OCI-LY3 (cell line): ENCODE data around the gene SOHLH2.

ENCODE experiments used
- H2AFZ ChIP-seq: fragments of 200-600, 300-600 bp; shearing (Covaris generic); 2 replicates; pipeline ENCODE4 v1.6.0; 2014; ENCODE audit warnings: antibody characterized with exemption, low read depth, low read length
- H3K27ac ChIP-seq: fragments of 200-600, 300-600 bp; sonication (generic); 2 replicates; pipeline ENCODE4 v1.5.1; 2014; ENCODE audit warnings: mild to moderate bottlenecking, low read length, moderate library complexity, mixed read lengths
- H3K27me3 ChIP-seq: fragments of 200-600, 300-600 bp; sonication (generic); 2 replicates; pipeline ENCODE4 v1.6.1; 2014; ENCODE audit warnings: low read depth, low read length, mixed read lengths
- H3K36me3 ChIP-seq: fragments of 200-600, 300-600 bp; sonication (generic); replicated peaks from 2 replicates; pipeline ENCODE3; 2014; ENCODE audit warnings: low read depth, low read length, mixed read lengths
- H3K4me1 ChIP-seq: fragments of 300-600, 200-600 bp; sonication (generic); 2 replicates; pipeline ENCODE4 v1.6.1; 2014; ENCODE audit warnings: low read length, mixed read lengths
- H3K4me2 ChIP-seq: fragments of 200-600, 300-600 bp; sonication (generic); 2 replicates; pipeline ENCODE4 v1.6.1; 2014; ENCODE audit warnings: low read length, mixed read lengths
- H3K4me3 ChIP-seq: fragments of 300-600, 200-600 bp; sonication (generic); 2 replicates; pipeline ENCODE4 v1.5.1; 2014; ENCODE audit warnings: antibody characterized with exemption, mild to moderate bottlenecking, low read length, moderate library complexity
- H3K79me2 ChIP-seq: fragments of 300-600, 200-600 bp; shearing (Covaris generic); 2 replicates; pipeline ENCODE4 v1.6.1; 2014; ENCODE audit warnings: mild to moderate bottlenecking, low read length, mixed read lengths
- H3K9ac ChIP-seq: fragments of 300-600, 200-600 bp; shearing (Covaris generic); 2 replicates; pipeline ENCODE4 v1.6.0; 2014; ENCODE audit warnings: mild to moderate bottlenecking, low read length, moderate library complexity
- H3K9me3 ChIP-seq: fragments of 200-600, 300-600 bp; shearing (Covaris generic); 2 replicates; pipeline ENCODE4 v1.6.1; 2014; ENCODE audit warnings: low read length, mixed read lengths; ENCODE audit not compliant: insufficient read depth
- H4K20me1 ChIP-seq: fragments of 200-600, 300-600 bp; sonication (generic); 2 replicates; pipeline ENCODE4 v1.6.1; 2016; ENCODE audit warnings: low read length, mixed read lengths; ENCODE audit not compliant: insufficient read depth
- CTCF ChIP-seq: fragments of 200-600, 300-600 bp; sonication (generic); IDR thresholded peaks from 2 replicates; pipeline ENCODE4 v1.5.1; 2014; ENCODE audit warnings: antibody characterized with exemption, low read length, low read depth
- EZH2phosphoT487 ChIP-seq: fragments of 200-600 bp; shearing (Covaris generic); IDR thresholded peaks from 2 replicates; pipeline ENCODE4 v1.6.1; 2018; ENCODE audit warnings: antibody characterized with exemption, mixed run types, low read depth

Gene SOHLH2

GRCh38 chr13:36192166-36192565 is 22.2 kb downstream of the SOHLH2 start:
- Histone ChIP-seq H3K27me3 (no peaks in the 10 kb centered on the region), H3K36me3 (no peaks in the 10 kb centered on the region), H3K9me3 (no peaks in the 10 kb centered on the region), H2AFZ (0 out of 2 replicates have a peak overlapping the region, but pooled peaks have one; percentile 23), H3K79me2 (no peaks in the 10 kb centered on the region), H3K27ac (no peak overlapping the region), H3K9ac (no peak overlapping the region), H4K20me1 (no peaks in the 10 kb centered on the region), H3K4me3 (no peak overlapping the region), H3K4me2 (peak overlapping the region; percentile 29), H3K4me1 (peaks cover 14% of the 10 kb centered on the region; the same call in 1 of the 2 replicates)
- no peak for TF ChIP-seq CTCF
- TF ChIP-seq EZH2phosphoT487 = no peak

- TF ChIP-seq CTCF (no peak), EZH2phosphoT487 (no peak)
- no peaks in the 10 kb centered on the region for H3K79me2 ChIP-seq
These were observed 23.6 kb downstream of the SOHLH2 start for GRCh38 chr13:36190771-36191170.

GRCh38 chr13:36188441-36188840 is 25.9 kb downstream of the SOHLH2 start:
- Histone ChIP-seq H3K9me3 (no peaks in the 10 kb centered on the region), H3K9ac (no peak overlapping the region), H3K4me3 (no peak overlapping the region), H2AFZ (no peak overlapping the region), H3K79me2 (no peaks in the 10 kb centered on the region), H4K20me1 (no peaks in the 10 kb centered on the region), H3K27ac (no peak overlapping the region), H3K27me3 (no peaks in the 10 kb centered on the region), H3K36me3 (no peaks in the 10 kb centered on the region), H3K4me1 (peaks cover 14% of the 10 kb centered on the region; the same call in 1 of the 2 replicates), H3K4me2 (no peak overlapping the region)
- TF ChIP-seq CTCF (no peak), EZH2phosphoT487 (no peak)

More at GRCh38 chr13:36190771-36191170, 23.6 kb downstream of the SOHLH2 start:
- Histone ChIP-seq H3K27me3 (no peaks in the 10 kb centered on the region), H3K27ac (no peak overlapping the region), H3K4me1 (peaks cover 14% of the 10 kb centered on the region; the same call in 1 of the 2 replicates), H2AFZ (no peak overlapping the region), H3K4me2 (no peak overlapping the region), H4K20me1 (no peaks in the 10 kb centered on the region), H3K9me3 (no peaks in the 10 kb centered on the region), H3K36me3 (no peaks in the 10 kb centered on the region), H3K9ac (no peak overlapping the region), H3K4me3 (no peak overlapping the region)

- H3K9me3 ChIP-seq = no peaks in the 10 kb centered on the region
- no peaks in the 10 kb centered on the region for H3K36me3 ChIP-seq
- no peaks in the 10 kb centered on the region for H3K4me1 ChIP-seq
- H3K4me2 ChIP-seq = no peak overlapping the region
- H3K79me2 ChIP-seq = no peaks in the 10 kb centered on the region
- TF ChIP-seq EZH2phosphoT487 = no peak
- TF ChIP-seq CTCF = no peak
- H3K27me3 ChIP-seq = no peaks in the 10 kb centered on the region
- no peak overlapping the region for H3K27ac ChIP-seq
- H2AFZ ChIP-seq = no peak overlapping the region
- H3K9ac ChIP-seq = no peak overlapping the region
- H3K4me3 ChIP-seq = no peak overlapping the region
- no peaks in the 10 kb centered on the region for H4K20me1 ChIP-seq
These were observed 30.5 kb downstream of the SOHLH2 start for GRCh38 chr13:36183901-36184300.
